Activated CD8-positive, alpha-beta T cell treated with anti-CD3 and anti-CD28 coated beads for 36 hours (primary cell): Measurements from ENCODE around the gene CREB1. TPM values are rescaled to one million over a fixed set of nuclear protein-coding genes. Genes with fewer than 3 reads are reported as not detected.
"Not testable (repeated sequence)": the region's sequence is repeated elsewhere in the genome, so short reads cannot be mapped to it uniquely, and the experiment has no call there.

Source experiments
- ATAC-seq: fragments of 200-7000 bp; cut with Tn5 transposase; one replicate; pipeline ENCODE4 v1.10.0; 2021; ENCODE audit warnings: mild to moderate bottlenecking, moderate library complexity
- CTCF ChIA-PET: fragments of 350-600 bp; sonication (Branson Sonifier 250); formaldehyde crosslinking; loops from one replicate; lab custom pipeline; 2021; ENCODE audit warnings: antibody characterized with exemption; lab: Charles Lee
- POLR2A ChIA-PET: fragments of 350-600 bp; sonication (Branson Sonifier 250); formaldehyde crosslinking; loops from one replicate; lab custom pipeline; 2021; ENCODE audit warnings: antibody characterized with exemption; lab: Charles Lee
- DNase-seq: peaks from one replicate; pipeline ENCODE4 v3.0.0-alpha.2; 2020
- H3K27ac Mint-ChIP-seq: one replicate; pipeline ENCODE4 v1.8.0; 2021; ENCODE audit warnings: mild to moderate bottlenecking, mixed read lengths
- H3K27me3 Mint-ChIP-seq: one replicate; pipeline ENCODE4 v1.8.0; 2021; ENCODE audit warnings: mixed read lengths
- H3K36me3 Mint-ChIP-seq: one replicate; pipeline ENCODE4 v1.8.0; 2021; ENCODE audit warnings: low read depth, mixed read lengths
- H3K4me1 Mint-ChIP-seq: one replicate; pipeline ENCODE4 v1.8.0; 2021; ENCODE audit warnings: low read depth, mixed read lengths
- H3K4me3 Mint-ChIP-seq: one replicate; pipeline ENCODE4 v1.8.0; 2021; ENCODE audit warnings: mild to moderate bottlenecking, moderate library complexity, mixed read lengths
- H3K9me3 Mint-ChIP-seq: one replicate; pipeline ENCODE4 v1.8.0; 2021; ENCODE audit warnings: mixed read lengths
- CTCF ChIP-seq: fragments of 200-600 bp; IDR thresholded peaks from one replicate; pipeline ENCODE4 v1.8.0; 2022; ENCODE audit warnings: antibody characterized with exemption, mild to moderate bottlenecking
- intact Hi-C: fragments of 100-400 bp; cut with micrococcal nuclease; formaldehyde crosslinking; loops from one replicate; pipeline ENCODE4 v1.10.0; 2022
- total RNA-seq, 2 experiments: library from RNA; stranded (reverse); gene quantifications; one replicate each; pipeline ENCODE4 v1.2.3, GENCODE V29; 2021

The CREB1 gene
- total RNA-seq, 2 experiments from 2014 or later: 92.8 to 95.8 TPM

- ATAC-seq: no peak
- peaks cover 4% of the 10 kb centered on the region for H3K4me1 Mint-ChIP-seq
- no peak for TF ChIP-seq CTCF
- intact Hi-C loops: no loop called here
- no peak overlapping the region for H3K4me3 Mint-ChIP-seq
- H3K9me3 Mint-ChIP-seq: no peaks in the 10 kb centered on the region
- ChIA-PET POLR2A (interaction anchor here (1.8 kb wide), 1 partner anchor 12 kb away, joined by 4 read pairs; no protein-coding TSS in a partner anchor), CTCF (no interaction called here)
- H3K27me3 Mint-ChIP-seq: no peaks in the 10 kb centered on the region
- H3K36me3 Mint-ChIP-seq: no peaks in the 10 kb centered on the region
- no peak for DNase-seq
- no peak overlapping the region for H3K27ac Mint-ChIP-seq
Measured at GRCh38 chr2:207491086-207491485, 38.7 kb upstream of the CREB1 start.

- intact Hi-C loops: no loop called here
- DNase-seq: no peak
- ChIA-PET CTCF (interaction anchor here (3.0 kb wide), 1 partner anchor 12 kb away, joined by 12 read pairs; no protein-coding TSS in a partner anchor), POLR2A (interaction anchor here (1.8 kb wide), 1 partner anchor 11 kb away, joined by 4 read pairs; no protein-coding TSS in a partner anchor)
- H3K4me3 Mint-ChIP-seq: no peak overlapping the region
- ATAC-seq: no peak
- H3K4me1 Mint-ChIP-seq: peaks cover 4% of the 10 kb centered on the region
- TF ChIP-seq CTCF: no peak
- no peaks in the 10 kb centered on the region for H3K36me3 Mint-ChIP-seq
- no peak overlapping the region for H3K27ac Mint-ChIP-seq
- H3K27me3 Mint-ChIP-seq: no peaks in the 10 kb centered on the region
- no peaks in the 10 kb centered on the region for H3K9me3 Mint-ChIP-seq
Measured at GRCh38 chr2:207491956-207492355, 37.8 kb upstream of the CREB1 start.

GRCh38 chr2:207492461-207492860 lies 37.3 kb upstream of the CREB1 start:
- TF ChIP-seq CTCF: no peak
- H3K36me3 Mint-ChIP-seq: no peaks in the 10 kb centered on the region
- H3K4me1 Mint-ChIP-seq: peaks cover 4% of the 10 kb centered on the region
- DNase-seq (no peak), ATAC-seq (no peak)
- no peak overlapping the region for H3K4me3 Mint-ChIP-seq
- CTCF ChIA-PET: interaction anchor here (3.0 kb wide), 1 partner anchor 11 kb away, joined by 12 read pairs; no protein-coding TSS in a partner anchor
- H3K27ac Mint-ChIP-seq: no peak overlapping the region
- POLR2A ChIA-PET: interaction anchor here (1.8 kb wide), 1 partner anchor 10 kb away, joined by 4 read pairs; no protein-coding TSS in a partner anchor
- no peaks in the 10 kb centered on the region for H3K27me3 Mint-ChIP-seq
- intact Hi-C loops: no loop called here
- no peaks in the 10 kb centered on the region for H3K9me3 Mint-ChIP-seq

- intact Hi-C loops: no loop called here
Measured at GRCh38 chr2:207494137-207494536, 35.6 kb upstream of the CREB1 start.

GRCh38 chr2:207496936-207497335 lies 32.8 kb upstream of the CREB1 start:
- H3K36me3 Mint-ChIP-seq, H3K27ac Mint-ChIP-seq, DNase-seq, ATAC-seq, intact Hi-C loops, H3K27me3 Mint-ChIP-seq, H3K9me3 Mint-ChIP-seq, H3K4me3 Mint-ChIP-seq: not testable (repeated sequence)
- H3K4me1 Mint-ChIP-seq: peaks cover 16% of the 10 kb centered on the region
- ChIA-PET POLR2A (interaction anchor here (0.6 kb wide), 2 partner anchors 36 to 260 kb away, joined by 3 to 5 read pairs; no protein-coding TSS in a partner anchor), CTCF (interaction anchor here (1.1 to 1.2 kb wide), 2 partner anchors 10 kb away, joined by 3 read pairs; no protein-coding TSS in a partner anchor)

More at GRCh38 chr2:207494137-207494536, 35.6 kb upstream of the CREB1 start:
- no peaks in the 10 kb centered on the region for H3K9me3 Mint-ChIP-seq
- H3K36me3 Mint-ChIP-seq: no peaks in the 10 kb centered on the region
- no peak overlapping the region for H3K4me3 Mint-ChIP-seq
- no peaks in the 10 kb centered on the region for H3K27me3 Mint-ChIP-seq
- ATAC-seq (no peak), DNase-seq (no peak)
- TF ChIP-seq CTCF: no peak
- POLR2A ChIA-PET: interaction anchor here (1.4 kb wide), 1 partner anchor 35 kb away, joined by 3 read pairs; the partner anchor contains the start of gene CREB1
- H3K27ac Mint-ChIP-seq: no peak overlapping the region
- peaks cover 4% of the 10 kb centered on the region for H3K4me1 Mint-ChIP-seq
- CTCF ChIA-PET: interaction anchor here (1.5 to 3.0 kb wide), 2 partner anchors 9 to 693 kb away, joined by 3 to 12 read pairs; no protein-coding TSS in a partner anchor
